Hematopoietic multipotent progenitor cell treated with erythropoietin and hydrocortisone succinate and interleukin-3 and kit ligand, for 15 days (in vitro differentiated cells): Measurements from ENCODE around the gene USP9X.
A peak's percentile ranks its signal among the peaks of the same experiment; 100 is the strongest.
"Not testable (repeated sequence)": the region's sequence is repeated elsewhere in the genome, so short reads cannot be mapped to it uniquely, and the experiment has no call there.

ENCODE experiments used
- DNase-seq: peaks from one replicate; pipeline ENCODE4 v3.0.0-alpha.2; 2015; ENCODE audit warnings: low spot score

Gene USP9X

GRCh38 chrX:41084893-41085511, at the start of gene USP9X:
Gene USP9X, plus strand, starts transcription at chrX:41085445. Its CDS starts 38,184 bp downstream, at chrX:41123629.
- peak; percentile 82 for DNase-seq

- no peak for DNase-seq
Observed at GRCh38 chrX:41035582-41035981, 49.7 kb upstream of the USP9X start.

DNA sequence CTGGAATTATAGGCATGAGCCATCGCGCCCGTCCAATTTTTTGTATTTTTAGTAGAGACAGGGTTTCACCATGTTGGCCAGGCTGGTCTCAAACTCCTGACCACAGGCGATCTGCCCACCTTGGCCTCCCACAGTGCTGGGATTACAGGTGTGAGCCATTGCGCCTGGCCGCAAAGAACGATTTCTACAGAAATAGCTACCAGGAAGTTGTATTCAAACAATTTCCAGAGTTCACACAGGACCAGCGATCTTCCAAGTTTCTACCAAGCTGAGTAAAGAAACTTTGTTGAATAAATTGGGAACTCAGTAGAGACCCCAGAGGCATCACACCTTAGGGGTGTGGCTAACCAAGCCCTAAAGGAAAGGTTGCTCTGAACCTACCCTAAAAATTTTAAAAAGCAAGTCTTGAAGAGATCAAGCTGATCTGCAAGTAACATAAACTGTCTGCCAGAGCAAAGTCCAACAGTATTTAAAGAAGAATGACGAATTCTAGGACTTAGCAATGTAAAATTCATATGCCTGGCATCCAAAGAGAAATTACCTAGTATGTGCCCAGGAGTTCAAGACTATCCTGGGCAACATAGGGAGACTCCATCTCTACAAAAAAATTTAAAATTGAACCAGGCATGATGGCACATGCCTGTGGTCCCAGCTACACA, 48.4 kb upstream of the USP9X start:
- DNase-seq = no peak

DNA sequence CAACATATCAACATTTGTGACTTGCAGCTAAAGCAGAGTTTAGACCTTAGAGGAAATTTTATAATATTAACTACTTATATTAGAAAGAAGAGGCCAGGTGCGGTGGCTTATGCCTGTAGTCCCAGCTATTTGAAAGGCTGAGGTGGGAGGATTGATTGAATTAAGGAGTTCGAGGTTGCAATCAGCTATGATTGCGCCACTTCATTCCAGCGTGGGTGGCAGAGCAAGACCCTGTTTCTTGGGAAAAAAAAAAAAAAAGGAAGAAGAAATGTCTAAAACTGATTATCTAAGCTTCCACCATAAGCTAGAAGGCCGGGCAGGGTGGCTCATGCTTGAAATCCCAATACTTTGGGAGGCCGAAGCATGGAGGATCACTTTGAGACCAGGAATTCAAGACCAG, 42.0 kb upstream of the USP9X start:
- DNase-seq = no peak

DNA sequence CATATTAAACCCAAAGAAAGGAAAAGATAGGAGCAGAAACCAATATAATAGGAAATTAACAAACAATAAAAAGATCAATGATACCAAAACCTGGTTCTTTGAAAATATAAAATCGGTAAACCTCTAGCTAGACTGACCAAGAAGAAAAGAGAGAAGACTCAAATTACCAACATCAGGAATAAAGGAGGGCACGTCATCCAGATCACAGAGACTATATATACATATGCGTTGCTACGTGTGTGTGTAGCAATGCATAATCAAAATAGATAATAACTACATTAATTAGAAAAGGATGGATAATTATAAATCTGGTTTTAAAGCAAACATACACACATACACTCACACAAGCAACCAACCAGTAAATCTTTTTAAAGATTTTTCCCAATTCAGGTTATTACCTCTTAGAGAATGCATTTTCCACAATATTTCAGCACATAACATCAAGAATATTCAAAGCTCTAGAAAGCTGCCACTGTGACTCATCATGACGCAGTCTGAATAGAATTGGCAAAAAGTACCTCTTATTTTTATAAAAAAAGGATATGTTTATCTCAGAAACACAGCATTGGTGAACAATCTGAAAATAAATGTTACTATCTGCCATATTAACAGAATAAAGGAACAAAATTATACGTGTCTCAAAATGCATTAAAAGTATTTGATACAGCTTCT, 41.4 kb upstream of the USP9X start:
- DNase-seq = no peak

DNA sequence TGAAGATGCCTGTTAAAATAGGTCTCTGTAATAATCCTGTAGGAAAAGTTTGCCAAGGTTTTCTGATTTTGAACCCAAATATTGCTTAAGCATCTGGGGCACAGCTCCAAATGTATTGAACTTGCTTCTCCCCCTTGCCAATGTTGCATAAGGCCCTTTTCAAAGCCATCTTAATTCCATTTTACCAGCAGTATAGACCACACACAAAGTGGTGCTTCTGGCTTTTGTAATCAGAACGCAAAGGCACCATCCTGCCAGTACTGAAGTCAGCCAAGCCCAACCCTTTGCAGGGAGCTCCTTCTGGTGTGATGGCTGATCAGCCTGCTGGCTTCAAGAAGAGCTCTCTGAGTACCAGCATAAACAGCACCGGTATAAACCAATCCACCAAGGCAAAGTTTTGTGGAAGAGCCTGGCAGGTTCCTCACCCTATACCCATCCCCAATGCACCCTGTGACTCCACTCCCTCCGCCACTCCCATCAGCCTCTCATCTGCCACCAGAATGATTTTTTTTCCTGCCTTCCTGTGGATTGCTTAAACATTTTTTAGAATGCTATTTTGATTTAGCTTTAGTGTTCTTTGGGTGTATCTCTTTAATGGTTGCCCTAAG, 39.2 kb upstream of the USP9X start:
- DNase-seq = no peak

DNA sequence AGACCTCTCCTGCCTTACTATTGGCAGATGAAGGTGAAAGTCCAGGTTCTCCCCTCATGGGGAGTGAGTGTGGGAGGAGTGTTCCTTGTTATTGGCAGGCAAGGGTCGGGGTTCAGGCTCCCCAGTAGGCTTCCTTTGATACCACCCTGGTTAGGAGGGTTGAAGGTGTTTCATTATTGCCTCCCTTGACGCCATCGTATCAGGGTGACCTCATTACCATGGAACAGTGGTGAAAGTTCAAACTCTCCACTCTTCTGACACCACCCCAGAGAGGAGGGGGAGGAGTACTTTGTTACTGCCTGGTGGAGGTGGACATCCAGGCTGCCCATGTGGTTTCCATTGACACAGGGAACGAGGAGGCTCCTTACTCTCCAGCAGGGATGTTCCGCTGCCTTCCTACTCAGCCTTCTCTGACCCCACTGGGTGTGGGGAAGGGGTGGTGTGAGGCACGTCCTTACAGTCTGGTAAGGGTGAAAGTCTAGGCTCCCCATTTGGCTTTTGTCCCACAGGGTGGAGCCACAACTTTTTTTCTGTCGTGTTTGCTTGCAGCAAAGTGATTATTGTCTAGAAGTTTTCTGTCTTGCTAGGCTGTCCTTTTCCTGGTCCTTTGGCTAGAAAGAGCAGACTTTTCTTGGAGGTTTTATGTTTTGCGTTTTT, 37.2 kb upstream of the USP9X start:
- peak; percentile 18 for DNase-seq

DNA sequence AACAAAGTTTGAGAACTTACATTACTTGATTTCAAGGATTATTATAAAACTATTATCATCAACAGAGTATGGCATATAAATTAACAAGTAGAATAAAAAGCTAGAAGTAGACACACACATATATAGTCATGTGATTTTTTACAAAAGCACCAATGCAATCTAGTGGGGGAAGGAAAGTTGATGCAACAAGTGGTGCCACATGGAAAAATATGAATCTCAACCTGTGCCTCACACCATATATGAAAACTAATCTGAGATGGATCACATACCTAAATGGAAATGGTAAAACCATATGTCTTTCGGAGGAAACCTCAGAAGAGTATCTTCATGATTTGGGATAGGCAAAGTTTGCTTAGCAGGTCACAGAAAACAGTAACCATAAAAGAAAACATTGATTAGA, 34.9 kb upstream of the USP9X start:
- no peak for DNase-seq

- DNase-seq = no peak
Observed at GRCh38 chrX:41051288-41051687, 34.0 kb upstream of the USP9X start.

- DNase-seq = no peak
Observed at GRCh38 chrX:41055740-41056139, 29.5 kb upstream of the USP9X start.

DNA sequence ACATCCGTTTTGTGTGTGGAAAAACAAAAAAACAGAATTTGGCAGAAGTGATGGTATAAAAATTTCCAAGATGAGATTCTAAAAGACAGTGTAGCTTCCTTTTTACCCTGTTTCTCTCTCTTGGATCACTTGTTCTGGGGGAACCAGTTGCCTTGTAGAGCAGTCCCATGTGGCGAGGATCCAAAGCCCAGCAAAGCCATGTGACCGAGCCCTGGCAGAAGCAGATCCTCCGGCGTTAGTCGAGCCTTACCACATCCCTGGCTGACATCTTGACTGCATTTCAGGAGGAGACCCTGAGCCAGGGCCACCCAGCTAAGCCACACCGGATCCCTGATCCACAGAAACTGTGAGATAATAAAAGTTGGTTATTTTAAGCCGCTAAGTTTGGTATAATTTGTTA, 22.0 kb upstream of the USP9X start:
- not testable (repeated sequence) for DNase-seq

DNA sequence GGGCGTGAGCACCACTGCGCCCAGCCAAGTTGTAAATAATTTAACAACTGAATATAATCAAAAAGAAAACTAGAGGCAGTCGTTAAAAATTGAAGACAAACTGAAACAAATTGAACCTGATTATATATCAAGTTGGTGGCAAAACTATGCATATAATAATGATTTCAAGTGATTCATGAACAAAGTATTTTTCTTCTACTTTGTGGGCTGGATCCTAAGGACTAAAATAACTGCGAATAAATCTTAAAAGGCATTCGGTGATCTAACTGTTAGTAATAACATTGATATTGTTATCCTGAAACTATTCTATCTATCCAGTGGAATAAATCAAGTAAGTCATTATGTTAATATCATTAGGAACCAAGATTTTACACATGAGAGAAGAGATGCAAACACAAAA, 21.2 kb upstream of the USP9X start:
- DNase-seq = no peak

DNA sequence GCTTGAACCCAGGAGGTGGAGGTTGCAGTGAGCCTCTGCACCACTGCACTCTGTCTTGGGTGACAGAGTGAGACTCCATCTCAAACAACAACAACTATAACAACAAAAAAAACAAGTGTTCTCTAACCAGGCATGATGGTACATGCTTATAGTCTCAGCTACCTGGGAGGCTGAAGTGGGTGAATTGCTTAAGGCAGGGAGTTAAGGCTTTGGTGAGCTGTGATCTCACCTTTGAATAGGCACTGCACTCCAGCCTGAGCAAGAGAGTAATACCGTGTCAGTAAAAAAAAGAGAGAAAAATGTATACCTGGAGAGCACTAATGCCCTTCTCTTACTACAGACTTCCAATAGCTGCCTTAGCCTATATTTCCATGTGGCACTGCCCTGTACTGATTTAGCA, 18.9 kb upstream of the USP9X start:
- DNase-seq = no peak

DNA sequence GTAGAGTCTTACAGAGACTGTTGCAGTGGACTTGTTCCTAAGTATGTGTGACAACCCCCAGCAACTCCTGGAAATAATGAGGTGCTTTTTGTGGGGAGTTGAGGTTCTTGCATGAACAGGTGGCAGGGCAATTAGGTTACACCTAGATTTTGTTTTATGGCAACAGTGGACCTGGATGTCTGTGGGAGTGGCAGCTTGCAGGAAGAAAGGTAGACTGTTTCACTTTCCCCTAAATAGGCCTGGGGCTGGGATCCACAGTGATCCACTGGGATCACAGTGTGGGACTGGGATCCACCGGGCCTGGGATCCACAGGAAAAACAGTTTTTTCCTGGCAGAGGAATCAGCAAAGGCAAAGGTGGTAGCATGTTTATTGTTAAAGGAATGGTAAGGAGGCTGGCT, 18.3 kb upstream of the USP9X start:
- DNase-seq = no peak

DNA sequence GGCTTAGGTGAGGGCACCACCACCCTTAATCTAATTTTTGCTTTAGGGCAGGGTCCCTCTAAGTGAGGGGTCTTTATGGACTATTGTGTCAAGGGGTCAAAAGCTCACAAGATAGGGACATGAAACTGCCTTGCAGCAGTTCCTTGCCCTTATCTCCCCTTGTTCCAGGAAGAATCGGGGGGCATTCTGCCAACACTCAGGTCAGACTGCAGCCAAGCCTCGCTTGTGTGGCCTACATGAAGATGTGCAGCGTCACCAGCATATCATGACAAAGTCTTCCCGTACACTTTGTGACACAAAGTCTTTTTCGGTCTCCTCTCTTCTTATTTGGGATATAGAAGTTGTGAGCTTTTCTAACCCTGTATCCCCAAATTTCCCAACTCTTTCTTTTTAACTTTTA, 17.5 kb upstream of the USP9X start:
- peak; percentile 76 for DNase-seq

DNA sequence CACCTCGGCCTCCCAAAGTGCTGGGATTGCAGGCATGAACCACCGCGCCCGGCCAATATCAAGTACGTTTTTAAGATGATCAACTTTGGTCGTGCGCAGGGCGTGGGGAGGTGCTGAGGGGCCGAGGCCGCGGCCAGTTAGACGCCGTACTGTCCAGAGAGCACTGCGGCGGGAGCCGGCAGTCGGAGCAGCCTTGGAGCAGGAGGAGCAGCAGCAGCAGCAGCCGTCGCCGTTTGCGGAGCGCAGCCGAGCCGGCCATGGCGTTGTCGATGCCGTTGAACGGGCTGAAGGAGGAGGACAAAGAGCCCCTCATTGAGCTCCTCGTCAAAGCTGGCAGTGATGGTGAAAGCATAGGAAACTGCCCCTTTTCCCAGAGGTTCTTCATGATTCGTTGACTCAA, 8.5 kb upstream of the USP9X start:
- DNase-seq = no peak

GRCh38 chrX:41081821-41082220, 3.4 kb upstream of the USP9X start:
- DNase-seq = no peak

- no peak for DNase-seq
Observed at GRCh38 chrX:41082783-41083182, 2.5 kb upstream of the USP9X start.

GRCh38 chrX:41084044-41084892, 977 bp upstream of the USP9X start:
- DNase-seq = peak; percentile 96

- DNase-seq = peak; percentile 54
Observed at GRCh38 chrX:41085512-41085877, 250 bp downstream of the USP9X start.

- DNase-seq = no peak
Observed at GRCh38 chrX:41085878-41086626, 807 bp downstream of the USP9X start.
